Measurements from ENCODE around the gene USP2. TPM values are rescaled to one million over a fixed set of nuclear protein-coding genes. Genes with fewer than 3 reads are reported as not detected.

Gene USP2
- total RNA-seq, 2 donors from 2014 or later, result 38.9 to 58.7 TPM

DNA sequence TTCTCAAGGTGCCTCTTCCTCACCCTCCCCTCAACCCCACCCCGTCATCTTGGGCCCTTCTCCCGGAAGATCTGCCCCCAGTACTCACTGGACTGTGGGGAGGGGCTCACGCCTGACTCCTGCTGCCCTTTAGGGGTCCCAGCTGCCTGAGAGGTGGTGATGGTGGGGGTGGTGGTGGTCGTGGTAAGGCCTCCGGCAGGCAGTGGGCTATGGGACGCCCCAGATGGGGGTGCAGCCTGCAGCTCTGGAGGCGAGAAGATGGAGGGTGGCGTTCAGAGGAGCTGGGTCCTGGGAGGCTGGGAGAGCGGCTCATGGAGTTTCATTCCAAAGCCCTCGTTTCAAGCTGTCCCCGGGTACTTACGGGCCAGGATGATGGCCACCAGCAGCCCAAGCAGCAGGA lies 35.8 kb downstream of the USP2 start:
- no peak overlapping the region for H3K4me3 ChIP-seq
- H3K4me1 ChIP-seq, result peaks cover 0 to 11% of the 10 kb centered on the region in 2 donors
- H3K36me3 ChIP-seq, result no peaks in the 10 kb centered on the region
- no peak overlapping the region for H3K27ac ChIP-seq
- TF ChIP-seq, protein P1, sequence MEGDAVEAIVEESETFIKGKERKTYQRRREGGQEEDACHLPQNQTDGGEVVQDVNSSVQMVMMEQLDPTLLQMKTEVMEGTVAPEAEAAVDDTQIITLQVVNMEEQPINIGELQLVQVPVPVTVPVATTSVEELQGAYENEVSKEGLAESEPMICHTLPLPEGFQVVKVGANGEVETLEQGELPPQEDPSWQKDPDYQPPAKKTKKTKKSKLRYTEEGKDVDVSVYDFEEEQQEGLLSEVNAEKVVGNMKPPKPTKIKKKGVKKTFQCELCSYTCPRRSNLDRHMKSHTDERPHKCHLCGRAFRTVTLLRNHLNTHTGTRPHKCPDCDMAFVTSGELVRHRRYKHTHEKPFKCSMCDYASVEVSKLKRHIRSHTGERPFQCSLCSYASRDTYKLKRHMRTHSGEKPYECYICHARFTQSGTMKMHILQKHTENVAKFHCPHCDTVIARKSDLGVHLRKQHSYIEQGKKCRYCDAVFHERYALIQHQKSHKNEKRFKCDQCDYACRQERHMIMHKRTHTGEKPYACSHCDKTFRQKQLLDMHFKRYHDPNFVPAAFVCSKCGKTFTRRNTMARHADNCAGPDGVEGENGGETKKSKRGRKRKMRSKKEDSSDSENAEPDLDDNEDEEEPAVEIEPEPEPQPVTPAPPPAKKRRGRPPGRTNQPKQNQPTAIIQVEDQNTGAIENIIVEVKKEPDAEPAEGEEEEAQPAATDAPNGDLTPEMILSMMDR (IDR thresholded peaks at IDR 0.05), result no peak
- no peak for DNase-seq (ENCODE audit: low spot score)
- no peaks in the 10 kb centered on the region for H3K27me3 ChIP-seq
- no peaks in the 10 kb centered on the region for H3K9me3 ChIP-seq

DNA sequence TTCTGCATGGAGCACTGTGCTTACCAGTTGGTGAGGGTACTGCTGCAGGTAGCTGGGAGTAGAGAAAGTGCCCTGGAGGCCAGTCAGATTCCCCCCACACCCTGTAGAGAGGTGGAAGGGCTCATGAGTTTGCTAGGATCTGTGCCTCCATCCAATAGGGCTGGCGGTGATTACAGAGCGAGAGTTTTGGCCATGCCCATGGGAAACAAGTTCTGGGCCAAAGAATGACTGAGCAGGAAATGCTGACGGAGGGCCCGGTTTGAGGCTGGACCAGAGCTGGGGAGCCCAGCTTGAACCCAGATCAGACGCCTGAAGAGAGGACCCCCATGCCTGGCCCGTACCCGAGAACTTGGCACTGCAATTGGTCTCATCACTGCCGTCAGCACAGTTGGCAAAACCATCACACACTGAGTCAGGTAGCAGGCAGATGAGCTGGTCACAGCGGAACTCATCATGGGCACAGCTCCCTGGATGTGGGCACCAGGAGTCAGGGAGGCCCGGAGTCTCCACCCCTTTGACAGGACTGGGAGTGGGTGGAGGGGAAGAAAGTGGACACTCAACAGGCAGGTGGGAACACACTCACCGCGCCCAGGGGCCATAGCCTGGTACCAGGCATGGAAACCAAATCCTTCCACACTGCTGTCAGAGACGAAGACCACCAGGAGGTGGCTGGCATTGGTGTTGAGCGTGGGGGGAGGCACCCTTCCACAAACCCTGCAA lies 37.0 kb downstream of the USP2 start:
- TF ChIP-seq, protein P1 (IDR thresholded peaks at IDR 0.05), result no peak
- H3K9me3 ChIP-seq, result no peaks in the 10 kb centered on the region
- DNase-seq (ENCODE audit: low spot score), result no peak
- H3K4me3 ChIP-seq, result no peak overlapping the region
- H3K36me3 ChIP-seq, result no peaks in the 10 kb centered on the region
- peaks cover 0 to 24% of the 10 kb centered on the region in 2 donors for H3K4me1 ChIP-seq
- H3K27ac ChIP-seq, result no peak overlapping the region
- no peaks in the 10 kb centered on the region for H3K27me3 ChIP-seq

DNA sequence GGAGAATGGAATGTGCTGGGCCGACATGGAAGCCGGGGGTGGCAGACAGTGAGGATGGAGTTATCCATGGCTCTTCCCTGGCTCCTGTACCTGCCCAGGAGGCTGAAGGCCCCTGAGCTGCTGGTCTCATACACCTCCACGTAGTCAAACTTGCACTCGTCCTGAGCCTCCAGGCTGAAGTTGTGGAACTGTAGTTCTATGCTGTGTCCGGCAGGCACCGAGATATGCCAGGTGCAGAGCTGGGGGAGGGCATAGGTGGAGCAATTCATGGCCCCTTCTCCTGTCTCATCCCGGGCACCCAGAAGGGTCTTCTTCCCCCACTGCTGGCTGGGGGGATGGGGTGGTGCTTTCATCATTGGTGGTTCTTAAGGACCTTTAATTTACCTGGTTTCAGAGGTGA lies 37.8 kb downstream of the USP2 start:
- no peak overlapping the region for H3K4me3 ChIP-seq
- H3K36me3 ChIP-seq, result no peaks in the 10 kb centered on the region
- H3K4me1 ChIP-seq, result peaks cover 0 to 31% of the 10 kb centered on the region in 2 donors
- no peak for DNase-seq (ENCODE audit: low spot score)
- H3K9me3 ChIP-seq, result no peaks in the 10 kb centered on the region
- TF ChIP-seq, protein P1 (IDR thresholded peaks at IDR 0.05), result no peak
- no peak overlapping the region for H3K27ac ChIP-seq
- no peaks in the 10 kb centered on the region for H3K27me3 ChIP-seq

DNA sequence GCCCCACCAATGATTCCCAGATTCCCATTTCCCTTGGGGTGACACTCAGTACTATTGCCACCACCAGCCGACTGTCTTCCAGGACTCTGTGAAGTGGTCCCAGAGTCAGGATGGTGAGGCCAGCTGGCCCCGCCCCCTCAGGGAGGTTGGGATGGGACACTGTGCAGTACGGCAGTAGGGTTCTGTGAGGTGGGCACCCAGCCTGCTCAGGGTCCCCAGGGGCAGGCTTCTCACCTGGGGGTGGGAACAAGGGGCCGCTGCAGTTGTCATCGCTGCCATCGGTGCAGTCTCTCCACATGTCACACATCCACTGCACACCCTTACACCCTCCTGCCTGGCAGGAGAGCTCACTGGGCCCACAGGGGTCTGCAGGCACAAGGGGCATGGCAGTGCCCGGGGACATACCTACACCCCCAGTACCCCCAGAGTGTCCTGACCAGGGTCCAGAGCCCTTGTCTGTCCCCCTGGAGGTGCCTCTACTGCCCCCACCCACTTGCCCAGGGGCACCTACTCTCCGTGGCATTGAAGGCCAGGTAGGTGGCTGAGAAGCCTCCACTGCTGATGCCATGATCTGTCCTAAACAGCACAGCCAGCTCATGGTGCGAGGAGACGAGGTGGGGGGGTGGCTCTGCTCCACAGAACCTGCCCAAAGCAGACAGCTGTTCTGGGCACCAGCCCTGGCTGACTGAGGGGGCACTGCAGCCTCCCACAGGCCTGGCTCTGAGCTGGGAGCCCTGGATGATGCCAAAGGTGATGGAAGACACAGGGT lies 38.9 kb downstream of the USP2 start:
- Histone ChIP-seq H3K9me3 (no peaks in the 10 kb centered on the region), H3K4me3 (no peak overlapping the region), H3K27ac (no peak overlapping the region), H3K36me3 (no peaks in the 10 kb centered on the region), H3K27me3 (no peaks in the 10 kb centered on the region), H3K4me1 (peaks cover 0 to 43% of the 10 kb centered on the region in 2 donors)
- no peak for DNase-seq (ENCODE audit: low spot score)
- TF ChIP-seq, protein P1 (IDR thresholded peaks at IDR 0.05), result no peak

DNA sequence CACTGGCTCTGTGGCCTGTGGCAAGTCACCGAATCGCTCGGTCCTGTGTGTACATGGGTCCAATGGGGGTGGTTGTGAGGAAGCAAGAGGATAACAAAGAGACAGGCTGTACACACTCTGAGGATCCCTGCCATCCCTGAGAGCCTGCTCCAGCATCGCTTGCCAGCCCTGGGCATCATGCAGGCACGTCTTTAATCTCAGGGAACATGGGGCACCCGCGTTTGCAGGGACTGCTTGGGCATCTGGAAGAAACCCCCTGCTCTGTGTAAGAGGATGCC lies 39.5 kb downstream of the USP2 start:
- Histone ChIP-seq H3K36me3 (no peaks in the 10 kb centered on the region), H3K27ac (peak overlapping the region in 1 of 2 donors; percentile 97), H3K27me3 (no peaks in the 10 kb centered on the region), H3K4me1 (peaks cover 0 to 48% of the 10 kb centered on the region in 2 donors), H3K4me3 (no peak overlapping the region), H3K9me3 (no peaks in the 10 kb centered on the region)
- no peak for DNase-seq (ENCODE audit: low spot score)
- TF ChIP-seq, protein P1 (IDR thresholded peaks at IDR 0.05), result no peak

Measured in right atrium auricular region (tissue), 2 donors.